ENCODE results near the gene KIAA0232.
A peak's percentile ranks its signal among the peaks of the same experiment; 100 is the strongest.
"Not testable (repeated sequence)": the region's sequence is repeated elsewhere in the genome, so short reads cannot be mapped to it uniquely, and the experiment has no call there.

The KIAA0232 gene

GRCh38 chr4:6776920-6777635, 5.4 kb upstream of the KIAA0232 start:
- peak; percentile 26 for DNase-seq

GRCh38 chr4:6777636-6778281, 4.8 kb upstream of the KIAA0232 start:
- DNase-seq, result no peak

- no peak for DNase-seq
Observed at GRCh38 chr4:6778435-6778834, 4.1 kb upstream of the KIAA0232 start.

GRCh38 chr4:6779667-6780565, 2.6 kb upstream of the KIAA0232 start:
- no peak for DNase-seq

- DNase-seq, result no peak
Observed at GRCh38 chr4:6781113-6781512, 1.4 kb upstream of the KIAA0232 start.

GRCh38 chr4:6781561-6781960, 966 bp upstream of the KIAA0232 start:
- DNase-seq, result no peak

- DNase-seq, result no peak
Observed at GRCh38 chr4:6782846-6783110, 251 bp downstream of the KIAA0232 start.

- peak; percentile 87 for DNase-seq
Observed at GRCh38 chr4:6783111-6783981, 819 bp downstream of the KIAA0232 start.

GRCh38 chr4:6785572-6785925, 3.0 kb downstream of the KIAA0232 start:
- no peak for DNase-seq

- DNase-seq, result no peak
Observed at GRCh38 chr4:6788123-6788522, 5.6 kb downstream of the KIAA0232 start.

- DNase-seq, result not testable (repeated sequence)
Observed at GRCh38 chr4:6791245-6791644, 8.7 kb downstream of the KIAA0232 start.

GRCh38 chr4:6791796-6792195, 9.3 kb downstream of the KIAA0232 start:
- not testable (repeated sequence) for DNase-seq

GRCh38 chr4:6794189-6794588, 11.7 kb downstream of the KIAA0232 start:
- no peak for DNase-seq

- no peak for DNase-seq
Observed at GRCh38 chr4:6795821-6796220, 13.3 kb downstream of the KIAA0232 start.

GRCh38 chr4:6797368-6797767, 14.8 kb downstream of the KIAA0232 start:
- not testable (repeated sequence) for DNase-seq

- no peak for DNase-seq
Observed at GRCh38 chr4:6799091-6799490, 16.6 kb downstream of the KIAA0232 start.

- DNase-seq, result no peak
Observed at GRCh38 chr4:6802025-6802424, 19.5 kb downstream of the KIAA0232 start.

- no peak for DNase-seq
Observed at GRCh38 chr4:6802626-6803025, 20.1 kb downstream of the KIAA0232 start.

GRCh38 chr4:6803246-6803645, 20.7 kb downstream of the KIAA0232 start:
- DNase-seq, result no peak

GRCh38 chr4:6804082-6804752, 21.7 kb downstream of the KIAA0232 start:
- DNase-seq, result no peak

- DNase-seq, result no peak
Observed at GRCh38 chr4:6806924-6807626, 24.5 kb downstream of the KIAA0232 start.

GRCh38 chr4:6808259-6808658, 25.7 kb downstream of the KIAA0232 start:
- no peak for DNase-seq

Measured in CD4-positive, alpha-beta T cell treated with Interleukin-4 for 4 hours (primary cell).